Thyroid gland (tissue), 4 donors: Measurements from ENCODE around the gene ZFYVE21.

Experiments used
- CTCF ChIP-seq, 6 experiments: fragments of 200-600 bp in 3 of 6; fragments of 450-650 bp in 3 of 6; sonication (generic) in 3 of 6; IDR thresholded peaks; one replicate each; pipeline ENCODE4 v1.5.1; 2016 to 2019; ENCODE audit warnings: antibody characterized with exemption in 6 of 6, mild to moderate bottlenecking in 2 of 6, inconsistent platforms in 1 of 6, moderate library complexity in 1 of 6
- POLR2A ChIP-seq, 2 donors: fragments of 450-650 bp; IDR thresholded peaks; one replicate each; pipeline ENCODE4 v1.6.1; 2017; ENCODE audit warnings: antibody characterized with exemption in 2 of 2, mild to moderate bottlenecking in 2 of 2, moderate library complexity in 1 of 2

- TF ChIP-seq CTCF (IDR thresholded peaks at IDR 0.05) (no peak), POLR2A (IDR thresholded peaks at IDR 0.05) (no peak)
These were observed 21.9 kb downstream of the ZFYVE21 start for GRCh38 chr14:103737432-103738045.
